Pulmonary artery endothelial cell (primary cell): Measurements from ENCODE around the gene FAM13A. TPM values are rescaled to one million over a fixed set of nuclear protein-coding genes. Genes with fewer than 3 reads are reported as not detected.
"Not testable (repeated sequence)": the region's sequence is repeated elsewhere in the genome, so short reads cannot be mapped to it uniquely, and the experiment has no call there.

Experiments
- DNase-seq: peaks from one replicate; pipeline ENCODE4 v3.0.0-alpha.2; 2011; ENCODE audit warnings: low read depth, low spot score
- total RNA-seq: library from RNA; depleted of rRNA; stranded (reverse); fragments of >200 nt; gene quantifications from 2 replicates; pipeline ENCODE4 v1.2.3, GENCODE V29; 2014

FAM13A gene
- total RNA-seq, 1 donor from 2014 or later = 4.0 TPM

GRCh38 chr4:88853583-88853982, 203.4 kb downstream of the FAM13A start:
- DNase-seq = not testable (repeated sequence)

- no peak for DNase-seq
Measured at GRCh38 chr4:88846206-88846790, 210.7 kb downstream of the FAM13A start.

- no peak for DNase-seq
Measured at GRCh38 chr4:88843067-88843685, 213.8 kb downstream of the FAM13A start.

GRCh38 chr4:88841635-88842034, 215.3 kb downstream of the FAM13A start:
- DNase-seq = no peak

GRCh38 chr4:88836216-88836615, 220.8 kb downstream of the FAM13A start:
- DNase-seq = no peak

- DNase-seq = no peak
Measured at GRCh38 chr4:88831031-88831430, 226.0 kb downstream of the FAM13A start.

- DNase-seq = no peak
Measured at GRCh38 chr4:88830598-88830997, 226.4 kb downstream of the FAM13A start.

- DNase-seq = no peak
Measured at GRCh38 chr4:88828842-88829571, 228.0 kb downstream of the FAM13A start.

- no peak for DNase-seq
Measured at GRCh38 chr4:88827442-88827841, 229.5 kb downstream of the FAM13A start.

- no peak for DNase-seq
Measured at GRCh38 chr4:88826771-88827170, 230.2 kb downstream of the FAM13A start.

- no peak for DNase-seq
Measured at GRCh38 chr4:88825931-88826330, 231.1 kb downstream of the FAM13A start.

GRCh38 chr4:88823058-88823919, 233.7 kb downstream of the FAM13A start:
- DNase-seq = peak; percentile 81

GRCh38 chr4:88822034-88822789, 234.8 kb downstream of the FAM13A start:
- no peak for DNase-seq

- no peak for DNase-seq
Measured at GRCh38 chr4:88821522-88821921, 235.5 kb downstream of the FAM13A start.

GRCh38 chr4:88820698-88821415, 236.1 kb downstream of the FAM13A start:
- DNase-seq = no peak

- DNase-seq = no peak
Measured at GRCh38 chr4:88819818-88820697, 236.9 kb downstream of the FAM13A start.

GRCh38 chr4:88818631-88819470, 238.1 kb downstream of the FAM13A start:
- DNase-seq = peak; percentile 17

GRCh38 chr4:88817740-88818139, 239.2 kb downstream of the FAM13A start:
- no peak for DNase-seq
